Jurkat, Clone E6-1 (cell line): ENCODE data around the gene IVD.
A peak's percentile ranks its signal among the peaks of the same experiment; 100 is the strongest.
"Not testable (repeated sequence)": the region's sequence is repeated elsewhere in the genome, so short reads cannot be mapped to it uniquely, and the experiment has no call there.

Experiments
- DNase-seq: peaks from one replicate; pipeline ENCODE4 v3.0.0-alpha.2; 2011; ENCODE audit warnings: low read depth, low spot score
- H3K4me3 ChIP-seq: 2 replicates; pipeline ENCODE4 v1.5.1; 2011; ENCODE audit warnings: mild to moderate bottlenecking, low read length, control low read depth, moderate library complexity

The IVD gene

GRCh38 chr15:40449275-40449674 is 43.7 kb downstream of the IVD start:
- no peak for DNase-seq
- no peak overlapping the region for H3K4me3 ChIP-seq

GRCh38 chr15:40450047-40450446 is 44.5 kb downstream of the IVD start:
- no peak overlapping the region for H3K4me3 ChIP-seq
- DNase-seq = no peak

GRCh38 chr15:40451527-40452158 is 46.0 kb downstream of the IVD start:
- no peak overlapping the region for H3K4me3 ChIP-seq
- DNase-seq = no peak

- no peak overlapping the region for H3K4me3 ChIP-seq
These were observed 46.9 kb downstream of the IVD start for GRCh38 chr15:40452296-40453090.

GRCh38 chr15:40453941-40454340 is 48.3 kb downstream of the IVD start:
- DNase-seq = peak; percentile 54
- H3K4me3 ChIP-seq = not testable (repeated sequence)

More at GRCh38 chr15:40452296-40453090, 46.9 kb downstream of the IVD start:
- DNase-seq = no peak

- no peak for DNase-seq
- H3K4me3 ChIP-seq = no peak overlapping the region
These were observed 49.4 kb downstream of the IVD start for GRCh38 chr15:40454904-40455391.

GRCh38 chr15:40456299-40456712 is 50.7 kb downstream of the IVD start:
- DNase-seq = no peak

GRCh38 chr15:40456738-40457137 is 51.1 kb downstream of the IVD start:
- no peak for DNase-seq
- no peak overlapping the region for H3K4me3 ChIP-seq

More at GRCh38 chr15:40456299-40456712, 50.7 kb downstream of the IVD start:
- H3K4me3 ChIP-seq = no peak overlapping the region

- no peak overlapping the region for H3K4me3 ChIP-seq
These were observed 53.1 kb downstream of the IVD start for GRCh38 chr15:40458495-40459371.

GRCh38 chr15:40459391-40460015 is 53.9 kb downstream of the IVD start:
- DNase-seq = no peak
- no peak overlapping the region for H3K4me3 ChIP-seq

More at GRCh38 chr15:40458495-40459371, 53.1 kb downstream of the IVD start:
- no peak for DNase-seq

GRCh38 chr15:40460404-40460803 is 54.8 kb downstream of the IVD start:
- no peak for DNase-seq
- H3K4me3 ChIP-seq = no peak overlapping the region

GRCh38 chr15:40461958-40462357 is 56.4 kb downstream of the IVD start:
- DNase-seq = no peak
- H3K4me3 ChIP-seq = no peak overlapping the region

- no peak overlapping the region for H3K4me3 ChIP-seq
- no peak for DNase-seq
These were observed 57.7 kb downstream of the IVD start for GRCh38 chr15:40463279-40463678.

- DNase-seq = no peak
- H3K4me3 ChIP-seq = no peak overlapping the region
These were observed 58.4 kb downstream of the IVD start for GRCh38 chr15:40463886-40464545.

GRCh38 chr15:40464595-40465185 is 59.1 kb downstream of the IVD start:
- no peak overlapping the region for H3K4me3 ChIP-seq
- DNase-seq = no peak

GRCh38 chr15:40465939-40466338 is 60.3 kb downstream of the IVD start:
- no peak for DNase-seq
- no peak overlapping the region for H3K4me3 ChIP-seq

GRCh38 chr15:40466426-40467260 is 61.0 kb downstream of the IVD start:
- H3K4me3 ChIP-seq = no peak overlapping the region
- no peak for DNase-seq
